GM19463 (cell line): ENCODE data around the gene TMBIM4.

ENCODE experiments used
- ATAC-seq: cut with Tn5 transposase; IDR thresholded peaks from one replicate; pipeline ENCODE4 v1.9.1; 2021; ENCODE audit warnings: mild to moderate bottlenecking, moderate library complexity; ENCODE audit not compliant: unreplicated experiment

The TMBIM4 gene

GRCh38 chr12:66103016-66103913, 66.5 kb downstream of the TMBIM4 start:
- ATAC-seq, result no peak

DNA sequence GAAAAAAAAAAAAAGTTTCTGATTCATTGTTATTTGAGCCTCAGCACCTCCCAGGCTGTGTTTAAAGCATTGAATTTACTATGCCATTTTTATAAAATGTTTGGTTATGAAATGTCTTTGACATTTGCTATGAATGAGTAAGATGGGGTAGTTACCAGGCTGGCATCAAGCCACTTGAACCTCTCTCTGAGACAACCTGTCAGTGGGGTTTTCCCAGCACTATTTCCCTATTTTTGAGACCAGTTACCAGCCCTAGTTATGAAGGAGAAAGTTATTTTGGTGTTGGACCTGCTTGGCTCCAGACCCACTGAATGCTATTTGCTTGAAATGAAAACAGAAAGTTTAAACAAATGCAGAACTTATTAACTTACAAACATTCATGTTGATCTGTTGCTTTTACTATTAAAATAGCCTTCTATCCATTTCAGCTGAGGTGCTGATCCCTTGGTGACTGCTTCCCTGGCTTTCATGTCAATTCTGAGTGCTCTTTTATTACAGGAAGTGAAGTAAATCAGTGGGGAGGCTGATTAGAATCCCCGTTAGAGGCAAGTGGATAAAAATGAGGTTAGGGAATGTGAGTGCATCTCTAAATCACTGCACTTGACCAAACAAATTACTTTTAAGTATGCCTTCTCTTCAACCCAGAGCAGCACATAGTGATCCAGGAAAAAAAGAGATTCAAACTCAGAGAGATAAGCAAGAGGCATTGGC, 77.1 kb downstream of the TMBIM4 start:
- peak; percentile 71 for ATAC-seq

- no peak for ATAC-seq
Observed at GRCh38 chr12:66090157-66090556, 79.6 kb downstream of the TMBIM4 start.

GRCh38 chr12:66087365-66087943, 82.3 kb downstream of the TMBIM4 start:
- peak; percentile 78 for ATAC-seq

- ATAC-seq, result no peak
Observed at GRCh38 chr12:66085998-66086397, 83.8 kb downstream of the TMBIM4 start.
